H9 (cell line): ENCODE measurements around the gene CHAF1B. TPM values are rescaled to one million over a fixed set of nuclear protein-coding genes. Genes with fewer than 3 reads are reported as not detected.

Experiments used
- DNase-seq: peaks from one replicate; pipeline ENCODE4 v3.0.0-alpha.2; 2017
- H2AFZ ChIP-seq: one replicate; pipeline ENCODE4 v1.6.1; 2013; ENCODE audit warnings: mild to moderate bottlenecking, low read length, control low read depth, moderate library complexity
- H2AK5ac ChIP-seq: 2 replicates; pipeline ENCODE4 v1.6.1; 2013; ENCODE audit warnings: low read length, control low read depth, mixed read lengths; ENCODE audit not compliant: insufficient read length
- H2BK120ac ChIP-seq: one replicate; pipeline ENCODE4 v1.6.1; 2013; ENCODE audit warnings: low read depth, mild to moderate bottlenecking, low read length, control low read depth, inconsistent platforms; ENCODE audit not compliant: poor library complexity, severe bottlenecking
- H2BK12ac ChIP-seq: 2 replicates; pipeline ENCODE4 v1.6.1; 2013; ENCODE audit warnings: low read length, control low read depth, mixed read lengths, low read depth; ENCODE audit not compliant: insufficient read length
- H2BK15ac ChIP-seq: 2 replicates; pipeline ENCODE4 v1.6.1; 2013; ENCODE audit warnings: low read depth, low read length, control low read depth
- H2BK20ac ChIP-seq: one replicate; pipeline ENCODE4 v1.6.1; 2013; ENCODE audit warnings: low read depth, mild to moderate bottlenecking, low read length, control low read depth, inconsistent platforms; ENCODE audit not compliant: poor library complexity, severe bottlenecking
- H2BK5ac ChIP-seq: 2 replicates; pipeline ENCODE4 v1.6.1; 2013; ENCODE audit warnings: low read length, control low read depth, mixed read lengths; ENCODE audit not compliant: insufficient read length
- H3K14ac ChIP-seq: 2 replicates; pipeline ENCODE4 v1.6.1; 2013; ENCODE audit warnings: low read length, control low read depth; ENCODE audit not compliant: insufficient read depth
- H3K18ac ChIP-seq: 2 replicates; pipeline ENCODE4 v1.6.1; 2013; ENCODE audit warnings: low read depth, mild to moderate bottlenecking, mixed read lengths, low read length, control low read depth; ENCODE audit not compliant: insufficient read length
- H3K23ac ChIP-seq: 2 replicates; pipeline ENCODE4 v1.6.1; 2013; ENCODE audit warnings: low read length, control low read depth, mixed read lengths, low read depth; ENCODE audit not compliant: insufficient read length
- H3K23me2 ChIP-seq: 2 replicates; pipeline ENCODE4 v1.6.1; 2013; ENCODE audit warnings: low read depth, mild to moderate bottlenecking, mixed read lengths, low read length, control low read depth; ENCODE audit not compliant: insufficient read length, poor library complexity, severe bottlenecking
- H3K27ac ChIP-seq: 2 replicates; pipeline ENCODE4 v1.5.1; 2013; ENCODE audit warnings: low read length, control low read depth, mixed read lengths, low read depth; ENCODE audit not compliant: insufficient read length
- H3K27me3 ChIP-seq: 2 replicates; pipeline ENCODE4 v1.6.1; 2013; ENCODE audit warnings: low read length, control low read depth, inconsistent platforms; ENCODE audit not compliant: insufficient read depth
- H3K4ac ChIP-seq: 2 replicates; pipeline ENCODE4 v1.6.1; 2013; ENCODE audit warnings: low read depth, mild to moderate bottlenecking, control low read depth, inconsistent platforms, low read length, moderate library complexity
- H3K4me1 ChIP-seq: 2 replicates; pipeline ENCODE4 v1.6.1; 2013; ENCODE audit warnings: low read length, control low read depth, inconsistent platforms; ENCODE audit not compliant: insufficient read depth
- H3K4me2 ChIP-seq: 2 replicates; pipeline ENCODE4 v1.6.1; 2013; ENCODE audit warnings: low read length, control low read depth, mixed read lengths; ENCODE audit not compliant: insufficient read length, insufficient read depth
- H3K56ac ChIP-seq: 2 replicates; pipeline ENCODE4 v1.6.1; 2013; ENCODE audit warnings: low read depth, mild to moderate bottlenecking, mixed read lengths, low read length, control low read depth; ENCODE audit not compliant: insufficient read length
- H3K79me1 ChIP-seq: 2 replicates; pipeline ENCODE4 v1.6.1; 2013; ENCODE audit warnings: low read depth, mild to moderate bottlenecking, moderate library complexity, low read length, control low read depth, inconsistent platforms; ENCODE audit not compliant: insufficient read depth, poor library complexity, severe bottlenecking
- H3K79me2 ChIP-seq: 2 replicates; pipeline ENCODE4 v1.6.1; 2013; ENCODE audit warnings: low read length, control low read depth, inconsistent platforms; ENCODE audit not compliant: insufficient read depth
- H3K9ac ChIP-seq: 2 replicates; pipeline ENCODE4 v1.6.1; 2013; ENCODE audit warnings: low read length, control low read depth, mixed read lengths; ENCODE audit not compliant: insufficient read length; ENCODE audit errors: extremely low read depth
- H3K9me3 ChIP-seq: one replicate; pipeline ENCODE4 v1.6.1; 2013; ENCODE audit warnings: low read depth, low read length, inconsistent platforms; ENCODE audit not compliant: control insufficient read depth
- H3T11ph ChIP-seq: one replicate; pipeline ENCODE4 v1.6.1; 2013; ENCODE audit warnings: mild to moderate bottlenecking, low read length, control low read depth, inconsistent platforms
- H4K20me1 ChIP-seq: one replicate; pipeline ENCODE4 v1.6.1; 2013; ENCODE audit not compliant: control insufficient read depth, insufficient read length, insufficient read depth
- H4K5ac ChIP-seq: 2 replicates; pipeline ENCODE4 v1.6.1; 2013; ENCODE audit warnings: low read depth, mild to moderate bottlenecking, mixed read lengths, low read length, control low read depth; ENCODE audit not compliant: insufficient read length
- H4K8ac ChIP-seq: replicated peaks from 2 replicates; pipeline ENCODE4 v1.6.1; 2013; ENCODE audit warnings: low read length, control low read depth, mixed read lengths, low read depth; ENCODE audit not compliant: insufficient read length
- H4K91ac ChIP-seq: 2 replicates; pipeline ENCODE4 v1.6.1; 2013; ENCODE audit warnings: low read depth, mild to moderate bottlenecking, moderate library complexity, mixed read lengths, low read length, control low read depth; ENCODE audit not compliant: insufficient read length
- H3K27ac Mint-ChIP-seq, 3 experiments: 2 replicates in 2 of 3; 3 replicates in 1 of 3; pipeline ENCODE4 v1.8.0; 2020 to 2021; ENCODE audit warnings: mixed read lengths in 3 of 3, mild to moderate bottlenecking in 1 of 3, moderate library complexity in 1 of 3
- H3K27me3 Mint-ChIP-seq: 2 replicates; pipeline ENCODE4 v1.8.0; 2021; ENCODE audit warnings: low read depth, mild to moderate bottlenecking, moderate library complexity, mixed read lengths
- H3K36me3 Mint-ChIP-seq, 3 experiments: 2 replicates in 2 of 3; 3 replicates in 1 of 3; pipeline ENCODE4 v1.8.0; 2020 to 2021; ENCODE audit warnings: low read depth in 3 of 3, mixed read lengths in 3 of 3; ENCODE audit not compliant: insufficient read depth in 1 of 3
- H3K4me1 Mint-ChIP-seq, 2 experiments: 2 replicates each; pipeline ENCODE4 v1.8.0; 2020; ENCODE audit warnings: mixed read lengths in 2 of 2
- H3K4me3 Mint-ChIP-seq, 2 experiments: 2 replicates in 1 of 2; 3 replicates in 1 of 2; pipeline ENCODE4 v1.8.0; 2020 to 2021; ENCODE audit warnings: mild to moderate bottlenecking in 2 of 2, mixed read lengths in 2 of 2, moderate library complexity in 1 of 2
- H3K9me3 Mint-ChIP-seq, 2 experiments: 2 replicates in 1 of 2; 3 replicates in 1 of 2; pipeline ENCODE4 v1.8.0; 2020; ENCODE audit warnings: mild to moderate bottlenecking in 2 of 2, mixed read lengths in 2 of 2, moderate library complexity in 1 of 2
- WGBS: extraction: QIAGEN DNeasy Blood & Tissue Kit; methylation state at CpG from one replicate; pipeline ENCODE4 v1.1.7; 2013; ENCODE audit warnings: missing lambda C conversion rate, low lambda C conversion rate, mixed read lengths; ENCODE audit not compliant: insufficient read length; ENCODE audit errors: extremely low coverage; 5-methylcytosine and 5-hydroxymethylcytosine counted together
- total RNA-seq: library from RNA; stranded (reverse); gene quantifications from 2 replicates; pipeline ENCODE4 v1.2.1, GENCODE V29; 2021
- TF ChIP-seq, protein P1 (sequence below): fragments of 200-600 bp; sonication (generic); conservative IDR thresholded peaks from 3 replicates; pipeline ENCODE4 v1.8.0; 2021; ENCODE audit warnings: antibody characterized with exemption, mild to moderate bottlenecking

The CHAF1B gene
- total RNA-seq, 1 experiment from 2014 or later = 19.3 TPM

DNA sequence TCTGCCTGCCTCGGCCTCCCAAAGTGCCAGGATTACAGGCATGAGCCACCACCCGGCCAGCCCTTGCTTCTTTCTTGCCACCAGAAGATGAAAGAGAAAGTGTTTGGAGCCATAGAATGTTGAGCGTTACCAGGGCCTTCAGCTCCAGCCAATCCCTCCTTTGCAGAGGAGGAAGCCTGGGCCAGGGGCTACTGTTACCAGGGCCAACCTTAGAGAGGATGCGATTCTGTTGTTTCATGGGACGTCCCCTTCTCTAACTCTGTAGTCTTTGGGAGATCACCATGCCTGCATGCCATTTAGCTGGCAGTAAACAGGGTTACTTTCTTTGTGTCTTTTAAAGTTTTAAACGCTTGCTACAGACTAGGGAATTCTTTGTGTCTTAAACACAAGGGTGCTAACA lies 49.0 kb downstream of the CHAF1B start:
- Histone ChIP-seq H3K23ac (no peak overlapping the region), H2BK15ac (no peak overlapping the region), H3K4me2 (no peak overlapping the region), H2AFZ (no peak overlapping the region), H3K27ac (no peak overlapping the region), H2BK5ac (no peak overlapping the region), H3K56ac (no peak overlapping the region), H4K91ac (no peak overlapping the region), H3K4ac (no peak overlapping the region), H3T11ph (no peak overlapping the region), H3K27me3 (no peaks in the 10 kb centered on the region), H4K8ac (no peak overlapping the region), H2BK20ac (no peak overlapping the region), H3K14ac (no peak overlapping the region), H4K20me1 (no peaks in the 10 kb centered on the region), H3K18ac (no peak overlapping the region), H3K9me3 (no peaks in the 10 kb centered on the region), H3K9ac (no peak overlapping the region), H2BK120ac (no peak overlapping the region), H2AK5ac (no peak overlapping the region), H3K79me1 (no peaks in the 10 kb centered on the region), H4K5ac (no peak overlapping the region), H3K23me2 (no peaks in the 10 kb centered on the region), H3K4me1 (0 out of 2 replicates have a peak, but pooled peaks cover 2% of the 10 kb centered on the region), H3K79me2 (no peaks in the 10 kb centered on the region), H2BK12ac (no peak overlapping the region)
- Mint-ChIP-seq H3K9me3 (no peaks in the 10 kb centered on the region), H3K27ac (peak overlapping the region in 1 of 3 experiments; percentile 61; a peak in 1 of 7 replicates), H3K4me1 (peaks cover 17% of the 10 kb centered on the region in 2 experiments), H3K36me3 (no peaks in the 10 kb centered on the region), H3K27me3 (no peaks in the 10 kb centered on the region), H3K4me3 (no peak overlapping the region)
- no peak for DNase-seq
- no CpG with 5 or more reads among the region's 6 CpGs for WGBS
- TF ChIP-seq, protein P1, sequence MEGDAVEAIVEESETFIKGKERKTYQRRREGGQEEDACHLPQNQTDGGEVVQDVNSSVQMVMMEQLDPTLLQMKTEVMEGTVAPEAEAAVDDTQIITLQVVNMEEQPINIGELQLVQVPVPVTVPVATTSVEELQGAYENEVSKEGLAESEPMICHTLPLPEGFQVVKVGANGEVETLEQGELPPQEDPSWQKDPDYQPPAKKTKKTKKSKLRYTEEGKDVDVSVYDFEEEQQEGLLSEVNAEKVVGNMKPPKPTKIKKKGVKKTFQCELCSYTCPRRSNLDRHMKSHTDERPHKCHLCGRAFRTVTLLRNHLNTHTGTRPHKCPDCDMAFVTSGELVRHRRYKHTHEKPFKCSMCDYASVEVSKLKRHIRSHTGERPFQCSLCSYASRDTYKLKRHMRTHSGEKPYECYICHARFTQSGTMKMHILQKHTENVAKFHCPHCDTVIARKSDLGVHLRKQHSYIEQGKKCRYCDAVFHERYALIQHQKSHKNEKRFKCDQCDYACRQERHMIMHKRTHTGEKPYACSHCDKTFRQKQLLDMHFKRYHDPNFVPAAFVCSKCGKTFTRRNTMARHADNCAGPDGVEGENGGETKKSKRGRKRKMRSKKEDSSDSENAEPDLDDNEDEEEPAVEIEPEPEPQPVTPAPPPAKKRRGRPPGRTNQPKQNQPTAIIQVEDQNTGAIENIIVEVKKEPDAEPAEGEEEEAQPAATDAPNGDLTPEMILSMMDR = no peak
